ENCODE results near the gene TNFRSF13B.

The TNFRSF13B gene

GRCh38 chr17:16972346-16972745 is 428 bp upstream of the TNFRSF13B start:
- Histone ChIP-seq H3K27me3 (ENCODE audit: insufficient read depth, low read depth) (no peaks in the 10 kb centered on the region), H2AFZ (ENCODE audit: low read depth) (no peak overlapping the region), H3K36me3 (ENCODE audit: insufficient read depth) (no peaks in the 10 kb centered on the region), H3K4me1 (ENCODE audit: low read depth, poor library complexity, severe bottlenecking) (peaks cover 73% of the 10 kb centered on the region), H3K9ac (no peak overlapping the region; the same call in 1 of the 2 replicates), H3K4me3 (IDR thresholded peaks at IDR 0.05; ENCODE audit: insufficient read depth, low read depth, low read length) (no peak overlapping the region), H4K20me1 (ENCODE audit: insufficient read depth) (no peaks in the 10 kb centered on the region), H3K79me2 (ENCODE audit: insufficient read depth, low read depth) (peaks cover 31% of the 10 kb centered on the region), H3K4me2 (peak overlapping the region; percentile 36; the same call in 1 of the 2 replicates), H3K27ac (no peak overlapping the region)
- TF ChIP-seq CTCF (conservative IDR thresholded peaks at IDR 0.05; ENCODE audit: low read depth, low read length): no peak

GRCh38 chr17:16969931-16970906 is 1.7 kb downstream of the TNFRSF13B start:
- H3K27me3 ChIP-seq (ENCODE audit: insufficient read depth, low read depth): no peaks in the 10 kb centered on the region
- peaks cover 68% of the 10 kb centered on the region for H3K4me1 ChIP-seq (ENCODE audit: low read depth, poor library complexity, severe bottlenecking)
- no peak for TF ChIP-seq CTCF (conservative IDR thresholded peaks at IDR 0.05; ENCODE audit: low read depth, low read length)
- H3K9ac ChIP-seq: peak overlapping the region; percentile 76; the same call in 1 of the 2 replicates
- H3K79me2 ChIP-seq (ENCODE audit: insufficient read depth, low read depth): peaks cover 52% of the 10 kb centered on the region
- H4K20me1 ChIP-seq (ENCODE audit: insufficient read depth): no peaks in the 10 kb centered on the region
- peak overlapping the region; percentile 92 for H3K27ac ChIP-seq
- H3K4me3 ChIP-seq (IDR thresholded peaks at IDR 0.05; ENCODE audit: insufficient read depth, low read depth, low read length): no peak overlapping the region
- no peaks in the 10 kb centered on the region for H3K36me3 ChIP-seq (ENCODE audit: insufficient read depth)
- H3K4me2 ChIP-seq: peak overlapping the region; percentile 94
- no peak overlapping the region for H2AFZ ChIP-seq (ENCODE audit: low read depth)

- Histone ChIP-seq H3K4me1 (ENCODE audit: low read depth, poor library complexity, severe bottlenecking) (peaks cover 54% of the 10 kb centered on the region), H3K4me3 (IDR thresholded peaks at IDR 0.05; ENCODE audit: insufficient read depth, low read depth, low read length) (no peak overlapping the region), H3K27me3 (ENCODE audit: insufficient read depth, low read depth) (no peaks in the 10 kb centered on the region), H4K20me1 (ENCODE audit: insufficient read depth) (no peaks in the 10 kb centered on the region), H3K4me2 (peak overlapping the region; percentile 94), H3K36me3 (ENCODE audit: insufficient read depth) (no peaks in the 10 kb centered on the region), H3K27ac (peak overlapping the region; percentile 92; the same call in 1 of the 2 replicates), H3K9ac (no peak overlapping the region; the same call in 1 of the 2 replicates), H3K79me2 (ENCODE audit: insufficient read depth, low read depth) (peaks cover 60% of the 10 kb centered on the region), H2AFZ (ENCODE audit: low read depth) (no peak overlapping the region)
- no peak for TF ChIP-seq CTCF (conservative IDR thresholded peaks at IDR 0.05; ENCODE audit: low read depth, low read length)
These were observed 3.1 kb downstream of the TNFRSF13B start for GRCh38 chr17:16968786-16969185.

- Histone ChIP-seq H4K20me1 (ENCODE audit: insufficient read depth) (no peaks in the 10 kb centered on the region), H3K27me3 (ENCODE audit: insufficient read depth, low read depth) (no peaks in the 10 kb centered on the region), H3K27ac (no peak overlapping the region), H2AFZ (ENCODE audit: low read depth) (no peak overlapping the region), H3K9ac (no peak overlapping the region), H3K79me2 (ENCODE audit: insufficient read depth, low read depth) (peaks cover 64% of the 10 kb centered on the region), H3K4me2 (no peak overlapping the region), H3K36me3 (ENCODE audit: insufficient read depth) (no peaks in the 10 kb centered on the region), H3K4me1 (ENCODE audit: low read depth, poor library complexity, severe bottlenecking) (peaks cover 66% of the 10 kb centered on the region), H3K4me3 (IDR thresholded peaks at IDR 0.05; ENCODE audit: insufficient read depth, low read depth, low read length) (no peak overlapping the region)
- TF ChIP-seq CTCF (conservative IDR thresholded peaks at IDR 0.05; ENCODE audit: low read depth, low read length): no peak
These were observed 9.1 kb downstream of the TNFRSF13B start for GRCh38 chr17:16962804-16963203.
